Esophagus mucosa (tissue), 1 donor: ENCODE data around the gene IMMP2L. TPM values are rescaled to one million over a fixed set of nuclear protein-coding genes. Genes with fewer than 3 reads are reported as not detected.

Experiments used
- ATAC-seq: fragments of 200-7000 bp; cut with Tn5 transposase; one replicate; pipeline ENCODE4 v1.9.1; 2020
- total RNA-seq: library from RNA; stranded (reverse); gene quantifications from one replicate; pipeline ENCODE4 v1.2.4, GENCODE V29; 2023
- donor health status: DM: yes; HTN: yes; CAD: no.

The IMMP2L gene
- total RNA-seq, 1 donor from 2014 or later, result 8.8 TPM

GRCh38 chr7:111018960-111019736 lies 543.1 kb downstream of the IMMP2L start:
- ATAC-seq, result no peak

DNA sequence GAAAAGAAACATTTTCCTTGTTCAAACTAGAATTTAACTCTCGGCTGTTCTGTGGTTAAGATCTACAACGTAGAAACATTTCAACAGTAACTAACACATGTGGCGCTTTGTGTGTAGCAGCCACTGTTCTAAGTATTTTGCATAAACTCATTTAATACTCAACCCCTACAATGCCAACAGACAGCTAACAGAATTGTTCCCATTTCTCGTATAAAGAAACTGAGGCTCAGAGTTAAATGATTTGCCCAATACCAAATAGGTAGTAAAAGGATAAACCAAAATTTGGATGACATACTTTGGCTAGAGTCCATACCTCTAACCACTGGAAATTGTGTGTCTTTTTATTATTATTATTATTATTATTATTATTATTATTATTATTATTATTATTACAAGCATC lies 543.8 kb downstream of the IMMP2L start:
- ATAC-seq, result no peak

DNA sequence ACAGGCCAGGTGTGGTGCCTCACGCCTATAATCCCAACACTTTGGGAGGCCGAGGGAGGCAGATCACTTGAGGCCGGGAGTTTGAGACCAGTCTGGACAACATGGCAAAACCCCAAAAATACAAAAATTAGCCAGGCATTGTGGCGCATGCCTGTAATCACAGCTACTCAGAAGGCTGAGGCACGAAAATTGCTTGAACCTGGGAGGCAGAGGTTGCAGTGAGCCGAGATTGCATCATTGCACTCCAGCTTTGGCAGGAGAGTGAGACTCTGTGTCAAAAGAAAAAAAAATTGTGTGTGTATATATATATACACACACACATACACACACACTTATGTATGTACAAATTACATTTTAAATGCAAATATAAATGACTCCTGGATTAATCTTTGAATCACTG lies 548.2 kb downstream of the IMMP2L start:
- ATAC-seq, result no peak

DNA sequence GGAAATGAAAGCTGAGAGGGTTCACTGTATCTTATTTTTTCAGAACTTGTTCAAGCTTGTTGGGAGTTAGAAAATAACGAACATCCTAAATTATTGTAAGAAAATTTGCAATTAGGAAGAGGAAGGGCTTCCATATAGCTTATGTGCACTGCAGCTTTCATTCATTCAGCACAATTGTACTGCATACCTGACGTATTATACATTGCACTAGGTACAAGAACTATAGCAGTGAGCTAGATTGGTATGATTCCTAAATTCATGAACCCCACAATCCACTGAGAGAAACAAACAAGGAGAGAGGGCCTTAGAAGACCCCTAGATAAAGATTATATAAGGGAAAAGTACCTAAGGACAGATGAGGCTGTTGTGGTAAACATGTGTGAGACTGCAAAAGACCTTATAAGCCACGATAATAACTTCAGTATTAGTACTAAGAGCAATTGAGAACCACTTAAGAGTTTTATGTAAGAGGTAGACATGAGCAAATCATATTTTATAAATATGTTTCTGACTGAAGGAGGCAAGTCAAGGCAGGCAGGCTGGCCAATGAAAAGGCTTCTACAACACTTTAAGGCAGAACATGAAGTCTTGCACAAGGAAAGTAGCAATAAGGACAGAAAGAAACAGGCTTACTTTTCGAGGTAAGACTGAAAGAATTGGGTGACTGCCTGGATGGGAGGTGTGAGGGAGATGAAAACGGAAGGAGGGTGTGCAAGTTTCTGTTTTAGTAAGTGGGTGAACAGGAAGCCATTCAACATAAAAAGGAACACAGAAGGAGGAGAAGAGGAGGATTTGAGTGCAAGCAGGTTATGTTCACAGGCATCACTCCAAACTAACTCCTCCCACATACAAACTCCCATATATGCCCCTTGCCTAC lies 549.3 kb downstream of the IMMP2L start:
- peak; percentile 81 for ATAC-seq

DNA sequence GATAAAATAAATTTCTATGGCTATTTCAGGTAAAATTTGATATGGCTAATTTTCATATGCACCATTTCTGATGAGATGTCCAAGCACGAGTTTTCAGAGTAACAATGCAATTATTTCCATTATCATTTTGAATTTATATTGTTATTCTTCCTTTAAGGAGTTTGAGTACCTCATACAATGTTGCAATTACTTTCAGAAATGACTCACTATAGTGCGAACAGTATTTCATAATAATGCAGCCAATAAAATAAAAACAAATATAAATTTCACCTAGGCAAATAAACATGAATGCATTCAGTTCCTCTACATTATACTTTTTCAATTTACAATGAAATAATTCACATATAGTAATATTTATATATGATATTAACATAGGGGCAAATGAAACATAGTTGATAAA lies 550.1 kb downstream of the IMMP2L start:
- ATAC-seq, result peak; percentile 72

DNA sequence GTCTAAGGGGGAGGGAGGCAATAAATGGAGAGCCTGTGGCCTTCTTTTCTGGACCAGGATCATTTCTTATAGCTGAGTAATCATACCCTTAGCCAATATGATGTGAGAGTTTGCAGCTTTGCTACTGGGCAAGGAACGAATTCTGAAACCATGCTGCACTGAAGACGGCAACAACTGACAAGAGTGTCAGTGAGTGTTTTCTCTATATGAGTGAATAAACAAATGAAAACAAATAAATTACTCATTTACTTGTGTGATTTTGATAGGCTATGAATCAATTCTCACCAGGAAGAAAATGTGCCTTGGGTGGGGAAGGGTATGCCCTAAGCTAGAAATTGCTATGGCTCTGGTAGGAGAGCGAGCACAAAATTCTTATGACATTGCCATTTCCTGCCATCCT lies 550.8 kb downstream of the IMMP2L start:
- no peak for ATAC-seq

GRCh38 chr7:111010798-111011197 lies 551.5 kb downstream of the IMMP2L start:
- ATAC-seq, result no peak

GRCh38 chr7:111009526-111010040 lies 552.7 kb downstream of the IMMP2L start:
- ATAC-seq, result no peak

DNA sequence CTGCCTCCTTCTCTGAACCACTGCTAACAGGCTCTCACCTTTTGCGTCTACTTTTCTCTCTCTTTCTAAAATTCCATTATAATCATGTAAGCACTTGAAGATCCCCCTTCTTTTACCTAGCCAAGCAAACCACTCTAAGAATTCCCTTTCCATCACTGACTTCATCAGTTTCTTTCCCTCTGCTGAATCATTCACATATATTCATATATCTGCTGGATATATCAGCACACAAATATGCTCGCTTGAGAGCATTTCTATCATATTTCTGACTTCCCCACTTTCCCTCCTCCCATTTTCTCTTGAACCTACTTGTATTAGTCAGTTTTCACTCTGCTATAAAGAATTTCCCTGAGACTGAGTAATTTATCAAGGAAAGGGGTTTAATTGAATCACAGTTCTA lies 555.6 kb downstream of the IMMP2L start:
- ATAC-seq, result no peak

DNA sequence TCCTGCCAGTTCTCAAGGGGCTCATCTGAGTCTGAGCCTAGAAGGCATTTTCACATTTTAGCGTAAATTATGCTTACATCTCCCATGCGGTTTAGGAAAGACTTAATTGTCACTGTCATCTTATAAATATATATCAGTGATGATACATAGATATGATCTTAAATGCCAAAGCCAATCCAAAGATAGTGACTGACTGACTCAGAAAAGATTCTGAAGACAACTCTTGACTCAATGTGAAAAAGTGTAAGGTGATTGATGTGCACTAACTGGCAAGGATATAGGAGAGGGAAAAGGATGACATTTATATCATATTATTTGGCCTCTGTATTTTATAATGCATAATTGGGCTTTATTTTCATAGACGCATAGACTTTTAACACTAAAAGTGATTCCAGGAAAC lies 556.3 kb downstream of the IMMP2L start:
- no peak for ATAC-seq

GRCh38 chr7:111005445-111005844 lies 556.8 kb downstream of the IMMP2L start:
- no peak for ATAC-seq

GRCh38 chr7:111004310-111004901 lies 557.9 kb downstream of the IMMP2L start:
- no peak for ATAC-seq

DNA sequence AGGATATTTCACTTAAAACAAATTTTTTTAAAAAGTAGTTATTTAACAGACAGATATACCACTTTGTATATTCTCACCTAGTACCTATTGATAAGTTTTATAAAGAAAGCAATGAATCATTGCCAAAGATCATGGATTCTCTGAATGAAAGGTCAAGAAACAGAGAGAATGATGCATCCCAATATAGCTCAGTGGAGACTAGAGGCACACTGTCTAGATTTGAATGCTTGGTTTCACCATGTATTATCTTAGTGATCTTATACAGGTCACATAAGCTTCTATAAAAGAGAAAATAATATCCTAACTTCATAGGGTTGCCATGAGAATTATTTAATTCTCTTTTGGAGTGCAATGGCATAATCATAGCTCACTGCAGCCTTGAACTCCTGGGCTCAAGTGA lies 558.4 kb downstream of the IMMP2L start:
- no peak for ATAC-seq

GRCh38 chr7:110994028-110994967 lies 568.0 kb downstream of the IMMP2L start:
- no peak for ATAC-seq

DNA sequence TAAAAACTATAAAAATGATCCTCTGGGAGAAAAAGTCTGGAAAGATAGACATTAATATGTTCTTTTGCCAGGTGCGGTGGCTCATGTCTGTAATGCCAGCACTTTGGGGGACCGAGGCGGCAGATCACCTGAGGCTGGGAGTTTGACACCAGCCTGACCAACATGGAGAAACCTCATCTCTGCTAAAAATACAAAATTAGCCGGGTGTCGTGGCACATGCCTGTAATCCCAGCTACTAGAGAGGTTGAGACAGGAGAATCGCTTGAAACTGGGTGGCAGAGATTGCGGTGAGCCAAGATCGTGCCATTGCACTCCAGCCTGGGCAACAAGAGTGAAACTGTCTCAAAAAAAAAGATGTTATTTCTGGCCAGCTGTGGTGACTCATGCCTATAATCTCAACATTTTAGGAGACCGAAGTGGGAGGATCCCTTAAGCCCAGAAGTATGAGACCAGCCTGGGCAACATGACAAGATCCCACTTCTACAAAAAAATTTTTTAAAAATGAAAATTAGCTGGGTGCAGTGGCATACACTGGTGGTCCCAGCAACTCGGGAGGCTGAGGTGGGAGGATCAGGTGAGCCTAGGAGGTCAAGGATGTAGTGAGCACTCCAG lies 573.3 kb downstream of the IMMP2L start:
- no peak for ATAC-seq

DNA sequence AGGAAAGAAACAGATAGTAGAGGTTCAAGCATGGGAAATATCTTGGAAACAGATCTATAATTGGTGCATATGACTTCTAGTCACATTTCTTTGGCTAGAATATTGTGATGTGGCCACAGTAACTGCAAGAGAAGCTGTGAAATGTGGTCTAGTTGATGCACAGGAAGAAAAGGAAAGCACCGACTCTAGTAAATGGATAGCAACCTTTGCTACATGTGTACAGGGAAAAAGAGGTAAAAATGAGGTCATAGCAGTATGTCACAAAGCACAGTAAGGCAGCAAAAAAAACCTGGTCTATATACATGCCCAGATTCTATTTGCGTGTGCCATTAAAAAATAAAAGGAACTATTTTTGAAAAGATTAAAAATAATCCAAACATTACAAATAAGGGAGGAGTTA lies 573.9 kb downstream of the IMMP2L start:
- no peak for ATAC-seq

GRCh38 chr7:110987127-110987693 lies 575.1 kb downstream of the IMMP2L start:
- no peak for ATAC-seq

- no peak for ATAC-seq
These were observed 578.4 kb downstream of the IMMP2L start for GRCh38 chr7:110983822-110984456.

GRCh38 chr7:110977127-110977737 lies 585.1 kb downstream of the IMMP2L start:
- no peak for ATAC-seq

GRCh38 chr7:110975486-110975885 lies 586.8 kb downstream of the IMMP2L start:
- ATAC-seq, result no peak
